ENCODE results near the gene CCDC68. TPM values are rescaled to one million over a fixed set of nuclear protein-coding genes. Genes with fewer than 3 reads are reported as not detected.

Gene CCDC68
- total RNA-seq, 1 experiment from 2014 or later, result not detected

GRCh38 chr18:54999016-54999415, 39.8 kb upstream of the CCDC68 start:
- H3K27ac ChIP-seq (ENCODE audit: low read depth, low read length, poor library complexity, severe bottlenecking), result no peak overlapping the region
- no peaks in the 10 kb centered on the region for H3K9me3 ChIP-seq (ENCODE audit: low read depth, low read length, poor library complexity, severe bottlenecking)
- H3K4me3 ChIP-seq (ENCODE audit: low read depth, low read length, poor library complexity, severe bottlenecking), result no peak overlapping the region
- no TSS peak for BruUV-seq (replicated peaks)
- H3K4me1 ChIP-seq (ENCODE audit: insufficient read depth, low read length, poor library complexity, severe bottlenecking), result no peaks in the 10 kb centered on the region
- no peak for DNase-seq (ENCODE audit: low spot score)
- H3K36me3 ChIP-seq (ENCODE audit: insufficient read depth, low read length, poor library complexity, severe bottlenecking), result no peaks in the 10 kb centered on the region
- ChIA-PET CTCF (no interaction called here), POLR2A (ENCODE audit: low non-redundant PET) (no interaction called here)
- intact Hi-C loops (cut with micrococcal nuclease; ENCODE audit: unreplicated experiment), result no loop called here
- no peak for TF ChIP-seq EZH2 (IDR thresholded peaks at IDR 0.05; ENCODE audit: borderline replicate concordance, low read depth, low read length, poor library complexity, severe bottlenecking)
- TF ChIP-seq, protein P1, sequence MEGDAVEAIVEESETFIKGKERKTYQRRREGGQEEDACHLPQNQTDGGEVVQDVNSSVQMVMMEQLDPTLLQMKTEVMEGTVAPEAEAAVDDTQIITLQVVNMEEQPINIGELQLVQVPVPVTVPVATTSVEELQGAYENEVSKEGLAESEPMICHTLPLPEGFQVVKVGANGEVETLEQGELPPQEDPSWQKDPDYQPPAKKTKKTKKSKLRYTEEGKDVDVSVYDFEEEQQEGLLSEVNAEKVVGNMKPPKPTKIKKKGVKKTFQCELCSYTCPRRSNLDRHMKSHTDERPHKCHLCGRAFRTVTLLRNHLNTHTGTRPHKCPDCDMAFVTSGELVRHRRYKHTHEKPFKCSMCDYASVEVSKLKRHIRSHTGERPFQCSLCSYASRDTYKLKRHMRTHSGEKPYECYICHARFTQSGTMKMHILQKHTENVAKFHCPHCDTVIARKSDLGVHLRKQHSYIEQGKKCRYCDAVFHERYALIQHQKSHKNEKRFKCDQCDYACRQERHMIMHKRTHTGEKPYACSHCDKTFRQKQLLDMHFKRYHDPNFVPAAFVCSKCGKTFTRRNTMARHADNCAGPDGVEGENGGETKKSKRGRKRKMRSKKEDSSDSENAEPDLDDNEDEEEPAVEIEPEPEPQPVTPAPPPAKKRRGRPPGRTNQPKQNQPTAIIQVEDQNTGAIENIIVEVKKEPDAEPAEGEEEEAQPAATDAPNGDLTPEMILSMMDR (conservative IDR thresholded peaks at IDR 0.05; ENCODE audit: low read depth, low read length), result no peak
- H3K27me3 ChIP-seq (replicated peaks; ENCODE audit: insufficient read depth, low read depth, low read length, poor library complexity), result no peaks in the 10 kb centered on the region

GRCh38 chr18:54995421-54996143, 36.3 kb upstream of the CCDC68 start:
- Histone ChIP-seq H3K27ac (ENCODE audit: low read depth, low read length, poor library complexity, severe bottlenecking) (no peak overlapping the region), H3K4me3 (ENCODE audit: low read depth, low read length, poor library complexity, severe bottlenecking) (no peak overlapping the region), H3K9me3 (ENCODE audit: low read depth, low read length, poor library complexity, severe bottlenecking) (no peaks in the 10 kb centered on the region), H3K36me3 (ENCODE audit: insufficient read depth, low read length, poor library complexity, severe bottlenecking) (no peaks in the 10 kb centered on the region), H3K27me3 (replicated peaks; ENCODE audit: insufficient read depth, low read depth, low read length, poor library complexity) (no peaks in the 10 kb centered on the region), H3K4me1 (ENCODE audit: insufficient read depth, low read length, poor library complexity, severe bottlenecking) (peaks cover 15% of the 10 kb centered on the region)
- ChIA-PET CTCF (no interaction called here), POLR2A (ENCODE audit: low non-redundant PET) (no interaction called here)
- DNase-seq (ENCODE audit: low spot score), result no peak
- TF ChIP-seq, protein P1 (conservative IDR thresholded peaks at IDR 0.05; ENCODE audit: low read depth, low read length), result no peak
- TF ChIP-seq EZH2 (IDR thresholded peaks at IDR 0.05; ENCODE audit: borderline replicate concordance, low read depth, low read length, poor library complexity, severe bottlenecking), result no peak
- intact Hi-C loops (cut with micrococcal nuclease; ENCODE audit: unreplicated experiment), result no loop called here
- BruUV-seq (replicated peaks), result no TSS peak

GRCh38 chr18:54991981-54992380, 32.7 kb upstream of the CCDC68 start:
- DNase-seq (ENCODE audit: low spot score), result peak; percentile 34
- TF ChIP-seq, protein P1 (conservative IDR thresholded peaks at IDR 0.05; ENCODE audit: low read depth, low read length), result no peak
- TF ChIP-seq EZH2 (IDR thresholded peaks at IDR 0.05; ENCODE audit: borderline replicate concordance, low read depth, low read length, poor library complexity, severe bottlenecking), result no peak
- Histone ChIP-seq H3K27ac (ENCODE audit: low read depth, low read length, poor library complexity, severe bottlenecking) (peak overlapping the region; percentile 56), H3K4me3 (ENCODE audit: low read depth, low read length, poor library complexity, severe bottlenecking) (no peak overlapping the region), H3K27me3 (replicated peaks; ENCODE audit: insufficient read depth, low read depth, low read length, poor library complexity) (no peaks in the 10 kb centered on the region), H3K9me3 (ENCODE audit: low read depth, low read length, poor library complexity, severe bottlenecking) (no peaks in the 10 kb centered on the region), H3K36me3 (ENCODE audit: insufficient read depth, low read length, poor library complexity, severe bottlenecking) (no peaks in the 10 kb centered on the region), H3K4me1 (ENCODE audit: insufficient read depth, low read length, poor library complexity, severe bottlenecking) (peaks cover 15% of the 10 kb centered on the region)
- intact Hi-C loops (cut with micrococcal nuclease; ENCODE audit: unreplicated experiment), result no loop called here
- ChIA-PET CTCF (interaction anchor here (0.6 to 0.9 kb wide), 3 partner anchors 9 to 330 kb away, joined by 3 to 8 read pairs (median 6); no protein-coding TSS in a partner anchor), POLR2A (ENCODE audit: low non-redundant PET) (interaction anchor here (0.6 kb wide), 1 partner anchor 555 kb away, joined by 5 read pairs; no protein-coding TSS in a partner anchor)
- BruUV-seq (replicated peaks), result no TSS peak

All from A673 (cell line).